ENCODE data around the gene TRABD2A. TPM values are rescaled to one million over a fixed set of nuclear protein-coding genes. Genes with fewer than 3 reads are reported as not detected.
"Not testable (repeated sequence)": the region's sequence is repeated elsewhere in the genome, so short reads cannot be mapped to it uniquely, and the experiment has no call there.

The TRABD2A gene
- polyA plus RNA-seq, 1 donor (not counting 4 experiments of a cell fraction or from before 2014, with no cell fraction given), result 0.54 TPM

DNA sequence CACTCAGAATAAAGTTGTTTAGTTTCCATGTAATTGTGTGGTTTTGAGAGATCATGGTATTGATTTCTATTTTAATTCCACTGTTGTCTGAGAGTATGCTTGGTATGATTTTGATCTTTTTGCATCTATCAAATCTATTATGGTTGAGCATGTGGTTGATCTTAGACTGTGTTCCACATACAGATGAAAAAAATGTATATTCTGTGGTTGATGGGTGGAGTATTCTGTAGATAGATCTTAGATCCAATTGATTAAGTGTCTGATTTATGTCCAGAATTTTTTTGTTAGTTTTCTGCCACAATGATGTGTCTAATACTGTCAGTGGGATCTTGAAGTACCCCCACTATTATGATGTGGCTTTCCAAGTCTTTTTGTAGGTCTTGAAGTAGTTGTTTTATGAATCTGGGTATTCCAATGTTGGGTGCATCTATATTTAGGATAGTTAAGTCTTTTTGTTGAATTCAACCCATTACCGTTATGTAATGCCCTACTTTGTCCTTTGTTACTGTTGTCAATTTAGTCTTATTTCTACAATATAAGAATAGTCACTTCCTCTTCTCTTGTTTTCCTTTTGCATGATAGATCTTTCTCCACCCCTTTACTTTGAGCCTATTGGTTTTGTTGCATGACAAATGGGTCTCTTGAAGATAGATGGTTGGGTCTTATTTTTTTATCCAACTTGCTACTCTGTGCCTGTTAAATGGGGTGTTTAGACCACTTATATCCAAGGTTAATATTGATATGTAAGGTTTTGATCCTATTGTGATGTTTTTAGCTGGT is 101.8 kb downstream of the TRABD2A start:
- H3K36me3 ChIP-seq (ENCODE audit: control insufficient read depth in 2 of 2, extremely low read depth in 1 of 2, insufficient read depth in 2 of 2, low read length in 2 of 2), result no peaks in the 10 kb centered on the region

DNA sequence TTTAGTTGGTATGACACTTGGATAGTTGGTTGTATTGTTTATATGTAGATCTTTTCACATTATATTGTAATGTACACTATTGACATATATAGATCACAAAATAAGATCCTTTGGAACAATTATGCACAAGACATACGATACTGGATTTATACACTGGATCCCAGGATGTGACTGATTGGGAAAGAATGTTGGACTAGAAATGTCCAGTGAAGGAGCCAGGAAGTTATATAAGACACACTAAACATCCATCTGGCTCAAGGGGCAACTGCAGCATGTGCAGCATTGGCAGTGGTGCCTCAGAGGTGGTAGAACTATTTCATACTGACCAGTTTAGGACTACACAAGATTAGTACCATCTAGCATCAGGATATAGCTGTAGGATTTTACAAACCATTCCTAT is 104.9 kb downstream of the TRABD2A start:
- H2AFZ ChIP-seq (ENCODE audit: control insufficient read depth, low read length), result no peak overlapping the region
- no peak overlapping the region for H3K4me3 ChIP-seq (ENCODE audit: control insufficient read depth in 2 of 3, extremely low read depth in 1 of 3, insufficient read depth in 2 of 3, low read depth in 1 of 3, low read length in 3 of 3)
- no peaks in the 10 kb centered on the region for H3K36me3 ChIP-seq (ENCODE audit: control insufficient read depth in 2 of 2, extremely low read depth in 1 of 2, insufficient read depth in 2 of 2, low read length in 2 of 2)
- no peak for FAIRE-seq
- H3K4me1 ChIP-seq (ENCODE audit: control insufficient read depth, extremely low read depth, insufficient read depth, low read length), result peaks cover 2% of the 10 kb centered on the region
- no peak overlapping the region for H3K9ac ChIP-seq (ENCODE audit: control insufficient read depth, extremely low read depth, insufficient read depth, low read length)
- DNase-seq (ENCODE audit: low read depth, low spot score), result no peak
- TF ChIP-seq EZH2 (IDR thresholded peaks at IDR 0.05; ENCODE audit: low read length), result no peak
- TF ChIP-seq, protein P1, sequence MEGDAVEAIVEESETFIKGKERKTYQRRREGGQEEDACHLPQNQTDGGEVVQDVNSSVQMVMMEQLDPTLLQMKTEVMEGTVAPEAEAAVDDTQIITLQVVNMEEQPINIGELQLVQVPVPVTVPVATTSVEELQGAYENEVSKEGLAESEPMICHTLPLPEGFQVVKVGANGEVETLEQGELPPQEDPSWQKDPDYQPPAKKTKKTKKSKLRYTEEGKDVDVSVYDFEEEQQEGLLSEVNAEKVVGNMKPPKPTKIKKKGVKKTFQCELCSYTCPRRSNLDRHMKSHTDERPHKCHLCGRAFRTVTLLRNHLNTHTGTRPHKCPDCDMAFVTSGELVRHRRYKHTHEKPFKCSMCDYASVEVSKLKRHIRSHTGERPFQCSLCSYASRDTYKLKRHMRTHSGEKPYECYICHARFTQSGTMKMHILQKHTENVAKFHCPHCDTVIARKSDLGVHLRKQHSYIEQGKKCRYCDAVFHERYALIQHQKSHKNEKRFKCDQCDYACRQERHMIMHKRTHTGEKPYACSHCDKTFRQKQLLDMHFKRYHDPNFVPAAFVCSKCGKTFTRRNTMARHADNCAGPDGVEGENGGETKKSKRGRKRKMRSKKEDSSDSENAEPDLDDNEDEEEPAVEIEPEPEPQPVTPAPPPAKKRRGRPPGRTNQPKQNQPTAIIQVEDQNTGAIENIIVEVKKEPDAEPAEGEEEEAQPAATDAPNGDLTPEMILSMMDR (optimal IDR thresholded peaks at IDR 0.05 in 1 of 3, IDR thresholded peaks at IDR 0.05 in 1 of 3, conservative IDR thresholded peaks at IDR 0.05 in 1 of 3; ENCODE audit: extremely low read depth in 1 of 3, insufficient read depth in 2 of 3, low read length in 3 of 3), result no peak
- H3K27ac ChIP-seq (ENCODE audit: control insufficient read depth, insufficient read depth, low read length), result no peak overlapping the region
- dilution Hi-C loops (cut with MboI; ENCODE audit: extremely low pct_ligation_motif_present, low sequenced_read_pairs), result no loop called here
- H3K27me3 ChIP-seq (ENCODE audit: control insufficient read depth, extremely low read depth, insufficient read depth, low read length), result no peaks in the 10 kb centered on the region
- no peaks in the 10 kb centered on the region for H3K9me1 ChIP-seq (ENCODE audit: control insufficient read depth, extremely low read depth, insufficient read depth, low read length)
- no peaks in the 10 kb centered on the region for H3K9me3 ChIP-seq (ENCODE audit: control insufficient read depth, low read depth, low read length)
- no peaks in the 10 kb centered on the region for H4K20me1 ChIP-seq (ENCODE audit: control insufficient read depth, extremely low read depth, insufficient read depth, low read length)
- no peak overlapping the region for H3K4me2 ChIP-seq (ENCODE audit: control insufficient read depth, extremely low read depth, insufficient read depth, low read depth, low read length)
- H3K79me2 ChIP-seq (ENCODE audit: control insufficient read depth, insufficient read depth, low read length), result no peaks in the 10 kb centered on the region

More for the DNA sequence above, 101.8 kb downstream of the TRABD2A start:
- H3K27ac ChIP-seq (ENCODE audit: control insufficient read depth, insufficient read depth, low read length), result no peak overlapping the region
- DNase-seq (ENCODE audit: low read depth, low spot score) (no peak), FAIRE-seq (no peak)
- no peak overlapping the region for H3K9ac ChIP-seq (ENCODE audit: control insufficient read depth, extremely low read depth, insufficient read depth, low read length)
- peaks cover 12% of the 10 kb centered on the region for H3K4me1 ChIP-seq (ENCODE audit: control insufficient read depth, extremely low read depth, insufficient read depth, low read length)
- H3K27me3 ChIP-seq (ENCODE audit: control insufficient read depth, extremely low read depth, insufficient read depth, low read length), result no peaks in the 10 kb centered on the region
- H4K20me1 ChIP-seq (ENCODE audit: control insufficient read depth, extremely low read depth, insufficient read depth, low read length), result no peaks in the 10 kb centered on the region
- H3K9me3 ChIP-seq (ENCODE audit: control insufficient read depth, low read depth, low read length), result no peaks in the 10 kb centered on the region
- H3K9me1 ChIP-seq (ENCODE audit: control insufficient read depth, extremely low read depth, insufficient read depth, low read length), result no peaks in the 10 kb centered on the region
- H3K79me2 ChIP-seq (ENCODE audit: control insufficient read depth, insufficient read depth, low read length), result no peaks in the 10 kb centered on the region
- no peak overlapping the region for H2AFZ ChIP-seq (ENCODE audit: control insufficient read depth, low read length)
- TF ChIP-seq, protein P1 (optimal IDR thresholded peaks at IDR 0.05 in 1 of 3, IDR thresholded peaks at IDR 0.05 in 1 of 3, conservative IDR thresholded peaks at IDR 0.05 in 1 of 3; ENCODE audit: extremely low read depth in 1 of 3, insufficient read depth in 2 of 3, low read length in 3 of 3), result no peak
- no peak for TF ChIP-seq EZH2 (IDR thresholded peaks at IDR 0.05; ENCODE audit: low read length)
- no peak overlapping the region for H3K4me3 ChIP-seq (ENCODE audit: control insufficient read depth in 2 of 3, extremely low read depth in 1 of 3, insufficient read depth in 2 of 3, low read depth in 1 of 3, low read length in 3 of 3)
- no peak overlapping the region for H3K4me2 ChIP-seq (ENCODE audit: control insufficient read depth, extremely low read depth, insufficient read depth, low read depth, low read length)
- dilution Hi-C loops (cut with MboI; ENCODE audit: extremely low pct_ligation_motif_present, low sequenced_read_pairs), result no loop called here

DNA sequence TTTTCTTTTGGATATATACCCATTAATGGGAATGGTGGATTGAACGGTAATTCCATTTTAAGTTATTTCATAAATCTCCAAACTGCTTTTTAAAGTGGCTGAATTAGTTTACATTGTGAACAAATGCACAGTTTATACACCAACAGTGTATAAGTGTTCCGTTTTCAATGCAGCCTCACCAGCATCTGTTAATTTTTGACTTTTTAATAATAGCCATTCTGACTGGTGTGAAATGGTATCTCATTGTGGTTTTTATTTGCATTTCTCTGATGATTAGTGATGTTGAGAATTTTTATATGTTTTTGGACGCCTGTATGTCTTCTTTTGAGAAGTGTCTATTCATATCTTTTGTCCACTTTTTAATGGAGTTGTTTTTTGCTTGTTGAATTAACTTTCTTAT is 107.3 kb downstream of the TRABD2A start:
- H3K4me3 ChIP-seq (ENCODE audit: control insufficient read depth in 2 of 3, extremely low read depth in 1 of 3, insufficient read depth in 2 of 3, low read depth in 1 of 3, low read length in 3 of 3); H3K4me1 ChIP-seq (ENCODE audit: control insufficient read depth, extremely low read depth, insufficient read depth, low read length); H3K36me3 ChIP-seq (ENCODE audit: control insufficient read depth in 2 of 2, extremely low read depth in 1 of 2, insufficient read depth in 2 of 2, low read length in 2 of 2); H3K27me3 ChIP-seq (ENCODE audit: control insufficient read depth, extremely low read depth, insufficient read depth, low read length); FAIRE-seq; H3K4me2 ChIP-seq (ENCODE audit: control insufficient read depth, extremely low read depth, insufficient read depth, low read depth, low read length); H3K9ac ChIP-seq (ENCODE audit: control insufficient read depth, extremely low read depth, insufficient read depth, low read length); H3K9me1 ChIP-seq (ENCODE audit: control insufficient read depth, extremely low read depth, insufficient read depth, low read length); H3K27ac ChIP-seq (ENCODE audit: control insufficient read depth, insufficient read depth, low read length); H3K9me3 ChIP-seq (ENCODE audit: control insufficient read depth, low read depth, low read length); dilution Hi-C loops (cut with MboI; ENCODE audit: extremely low pct_ligation_motif_present, low sequenced_read_pairs); H3K79me2 ChIP-seq (ENCODE audit: control insufficient read depth, insufficient read depth, low read length); H4K20me1 ChIP-seq (ENCODE audit: control insufficient read depth, extremely low read depth, insufficient read depth, low read length); DNase-seq (ENCODE audit: low read depth, low spot score); H2AFZ ChIP-seq (ENCODE audit: control insufficient read depth, low read length): not testable (repeated sequence)

Measured in keratinocyte (primary cell).